ENCODE results near the gene CCDC73.
A peak's percentile ranks its signal among the peaks of the same experiment; 100 is the strongest.
"Not testable (repeated sequence)": the region's sequence is repeated elsewhere in the genome, so short reads cannot be mapped to it uniquely, and the experiment has no call there.

The CCDC73 gene

DNA sequence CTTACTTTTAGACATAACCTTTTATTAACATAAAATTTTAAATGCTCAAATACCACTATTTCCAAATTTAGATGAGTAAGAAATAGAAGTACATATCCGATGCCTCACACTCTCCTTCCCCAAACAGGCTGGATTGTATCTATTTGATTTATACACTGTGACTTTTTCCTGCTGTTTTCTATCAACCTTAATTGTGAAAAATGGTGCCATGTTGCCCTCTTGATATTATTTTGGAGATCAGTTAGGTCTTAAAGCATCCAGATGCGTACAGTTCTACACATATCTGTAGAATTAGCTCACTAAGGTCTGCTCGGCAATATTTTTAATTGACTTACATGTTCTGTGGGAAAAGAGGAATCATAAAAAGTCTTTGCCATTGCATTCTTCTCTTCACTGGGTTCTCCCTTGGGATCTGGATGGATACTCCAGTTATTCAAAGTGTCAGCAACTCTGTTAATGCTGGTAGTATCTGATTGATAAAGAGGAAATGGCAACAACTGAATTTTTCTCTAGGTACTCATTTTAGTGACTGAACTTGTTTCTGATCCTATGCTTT, 183.6 kb downstream of the CCDC73 start:
- Histone ChIP-seq H3K9me3 (ENCODE audit: insufficient read depth, low read depth, low read length) (no peaks in the 10 kb centered on the region; the same call in none of the 2 replicates), H3K36me3 (ENCODE audit: insufficient read depth, low read depth, low read length) (peaks cover 7% of the 10 kb centered on the region), H3K4me3 (ENCODE audit: low read length) (no peak overlapping the region), H3K4me1 (ENCODE audit: insufficient read depth, low read length) (peaks cover 3% of the 10 kb centered on the region; the same call in 1 of the 2 replicates), H3K9ac (ENCODE audit: low read depth, low read length) (no peak overlapping the region), H3K27me3 (ENCODE audit: insufficient read depth, low read length) (no peaks in the 10 kb centered on the region), H3K27ac (ENCODE audit: low read length) (no peak overlapping the region)

DNA sequence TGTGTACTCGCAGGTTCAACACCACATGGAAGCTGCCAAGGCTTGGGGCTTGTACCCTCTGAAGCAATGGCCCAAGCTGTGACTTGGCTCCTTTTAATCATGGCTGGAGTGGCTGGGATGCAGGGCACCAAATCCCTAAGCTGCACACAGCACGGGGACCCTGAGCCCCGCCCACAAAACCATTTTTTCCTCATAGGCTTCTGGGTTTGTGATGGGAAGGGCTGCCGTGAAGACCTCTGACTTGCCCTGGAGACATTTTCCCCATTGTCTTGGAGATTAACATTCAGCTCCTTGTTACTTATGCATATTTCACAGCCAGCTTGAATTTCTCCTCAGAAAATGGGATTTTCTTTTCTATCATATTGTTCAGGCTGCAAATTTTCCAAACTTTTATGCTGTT, 185.6 kb downstream of the CCDC73 start:
- not testable (repeated sequence) for H3K27ac ChIP-seq (ENCODE audit: low read length); H3K9me3 ChIP-seq (ENCODE audit: insufficient read depth, low read depth, low read length); H3K4me3 ChIP-seq (ENCODE audit: low read length); H3K9ac ChIP-seq (ENCODE audit: low read depth, low read length); H3K27me3 ChIP-seq (ENCODE audit: insufficient read depth, low read length); H3K4me1 ChIP-seq (ENCODE audit: insufficient read depth, low read length)
- H3K36me3 ChIP-seq (ENCODE audit: insufficient read depth, low read depth, low read length), result peaks cover 24% of the 10 kb centered on the region

DNA sequence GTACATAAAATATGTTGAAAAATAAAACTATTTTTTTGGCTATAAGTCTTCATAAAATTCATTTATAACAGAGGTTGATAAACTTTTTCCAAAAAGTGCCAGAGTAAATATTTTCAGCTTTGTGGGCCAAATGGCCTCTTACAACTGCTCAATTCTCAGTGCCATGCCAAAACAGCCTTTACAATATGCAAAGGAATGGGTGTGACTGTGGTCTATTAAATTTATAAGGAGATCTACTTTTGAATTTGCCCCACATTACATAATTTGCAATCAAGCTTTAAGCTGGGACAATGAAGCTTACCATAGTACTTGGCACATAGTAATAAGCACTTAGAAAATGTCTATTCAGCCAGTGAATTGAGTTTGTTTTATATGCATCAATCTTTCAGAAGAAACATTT, 188.2 kb downstream of the CCDC73 start:
- Histone ChIP-seq H3K4me1 (ENCODE audit: insufficient read depth, low read length) (no peaks in the 10 kb centered on the region), H3K9me3 (ENCODE audit: insufficient read depth, low read depth, low read length) (no peaks in the 10 kb centered on the region; the same call in none of the 2 replicates), H3K27ac (ENCODE audit: low read length) (no peak overlapping the region), H3K27me3 (ENCODE audit: insufficient read depth, low read length) (no peaks in the 10 kb centered on the region), H3K4me3 (ENCODE audit: low read length) (no peak overlapping the region), H3K9ac (ENCODE audit: low read depth, low read length) (no peak overlapping the region), H3K36me3 (ENCODE audit: insufficient read depth, low read depth, low read length) (peaks cover 50% of the 10 kb centered on the region)

DNA sequence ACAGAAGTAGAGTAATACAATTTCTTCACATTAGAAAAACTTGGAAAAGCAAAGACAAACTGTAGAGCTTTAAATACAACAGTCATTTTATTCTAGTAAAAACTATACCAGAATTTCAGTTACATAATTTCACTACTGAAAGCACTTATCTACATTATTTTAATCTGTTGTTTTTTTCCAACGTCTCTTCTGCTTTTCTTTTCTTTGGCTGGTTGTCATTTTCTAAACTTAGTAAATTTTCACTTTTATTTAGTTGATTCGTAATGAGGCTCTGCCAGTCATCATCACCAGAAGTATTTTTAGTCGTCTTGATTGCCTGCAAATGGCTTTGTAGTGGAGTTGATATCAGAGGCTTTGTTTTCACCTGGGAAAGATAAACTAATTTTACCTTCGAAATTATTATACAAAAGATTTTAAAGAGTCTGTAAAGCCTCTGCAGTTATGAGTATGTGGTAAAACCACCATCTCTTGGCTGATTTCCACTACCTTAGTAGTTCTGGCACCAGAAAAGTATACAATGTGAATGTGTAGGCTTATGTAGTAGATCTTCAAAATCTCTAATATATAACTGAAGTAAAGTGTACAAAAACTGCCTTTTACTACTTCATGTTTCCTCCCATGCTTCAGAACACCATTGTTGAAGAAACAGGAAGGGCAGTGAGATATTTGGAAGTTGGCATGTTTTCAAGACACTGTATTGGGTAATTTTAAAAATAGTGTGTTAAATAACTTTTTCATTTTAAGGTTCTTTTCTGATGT, 191.6 kb downstream of the CCDC73 start:
- Histone ChIP-seq H3K4me1 (ENCODE audit: insufficient read depth, low read length) (peaks cover 4% of the 10 kb centered on the region; the same call in 1 of the 2 replicates), H3K9me3 (ENCODE audit: insufficient read depth, low read depth, low read length) (no peaks in the 10 kb centered on the region; the same call in 1 of the 2 replicates), H3K27me3 (ENCODE audit: insufficient read depth, low read length) (no peaks in the 10 kb centered on the region), H3K36me3 (ENCODE audit: insufficient read depth, low read depth, low read length) (peaks cover 84% of the 10 kb centered on the region), H3K9ac (ENCODE audit: low read depth, low read length) (no peak overlapping the region), H3K27ac (ENCODE audit: low read length) (no peak overlapping the region), H3K4me3 (ENCODE audit: low read length) (no peak overlapping the region)

DNA sequence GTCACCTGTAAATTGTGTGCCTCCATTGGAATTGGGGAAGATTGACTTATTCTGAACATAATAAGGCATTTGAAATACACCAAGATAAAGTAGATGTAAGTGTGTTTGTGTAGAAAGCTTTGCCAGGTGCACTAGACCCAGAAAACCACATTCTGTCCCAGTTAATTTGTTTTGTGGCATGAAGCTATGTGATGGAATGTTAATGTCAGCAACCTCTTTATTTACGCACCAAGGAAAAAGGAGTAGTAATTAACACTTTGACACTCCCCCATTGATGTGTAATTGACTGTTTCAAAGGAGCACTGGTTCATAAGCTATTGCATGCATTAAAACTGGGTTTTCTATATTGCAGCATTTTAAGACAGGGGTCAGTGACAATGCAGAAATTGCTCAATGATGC, 196.5 kb downstream of the CCDC73 start:
- H3K27me3 ChIP-seq (ENCODE audit: insufficient read depth, low read length), result no peaks in the 10 kb centered on the region
- 0 out of 2 replicates have a peak overlapping the region, but pooled peaks have one; percentile 1 for H3K4me3 ChIP-seq (ENCODE audit: low read length)
- H3K27ac ChIP-seq (ENCODE audit: low read length), result no peak overlapping the region
- no peak overlapping the region for H3K9ac ChIP-seq (ENCODE audit: low read depth, low read length)
- peaks cover 9% of the 10 kb centered on the region; the same call in 1 of the 2 replicates for H3K4me1 ChIP-seq (ENCODE audit: insufficient read depth, low read length)
- H3K36me3 ChIP-seq (ENCODE audit: insufficient read depth, low read depth, low read length), result peaks cover 99% of the 10 kb centered on the region
- H3K9me3 ChIP-seq (ENCODE audit: insufficient read depth, low read depth, low read length), result no peaks in the 10 kb centered on the region

DNA sequence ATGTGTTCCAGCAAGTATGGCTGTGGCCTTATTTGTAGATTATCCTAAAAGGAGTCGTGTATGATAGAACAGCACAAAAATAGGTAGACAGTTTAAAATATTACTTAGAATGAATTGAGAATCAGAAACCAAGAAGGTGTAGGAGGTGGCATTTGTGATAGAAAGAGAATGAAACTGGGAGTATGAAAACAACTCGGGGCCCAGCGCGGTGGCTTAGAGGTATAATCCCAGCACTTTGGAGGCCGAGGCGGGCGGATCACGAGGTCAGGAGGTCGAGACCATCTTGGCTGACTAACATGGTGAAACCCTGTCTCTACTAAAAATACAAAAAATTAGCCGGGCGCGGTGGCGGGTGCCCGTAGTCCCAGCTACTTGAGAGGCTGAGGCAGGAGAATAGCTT, 198.3 kb downstream of the CCDC73 start:
- H3K36me3 ChIP-seq (ENCODE audit: insufficient read depth, low read depth, low read length), result peaks cover 99% of the 10 kb centered on the region
- not testable (repeated sequence) for H3K9me3 ChIP-seq (ENCODE audit: insufficient read depth, low read depth, low read length); H3K4me1 ChIP-seq (ENCODE audit: insufficient read depth, low read length); H3K27ac ChIP-seq (ENCODE audit: low read length); H3K27me3 ChIP-seq (ENCODE audit: insufficient read depth, low read length); H3K4me3 ChIP-seq (ENCODE audit: low read length); H3K9ac ChIP-seq (ENCODE audit: low read depth, low read length)

DNA sequence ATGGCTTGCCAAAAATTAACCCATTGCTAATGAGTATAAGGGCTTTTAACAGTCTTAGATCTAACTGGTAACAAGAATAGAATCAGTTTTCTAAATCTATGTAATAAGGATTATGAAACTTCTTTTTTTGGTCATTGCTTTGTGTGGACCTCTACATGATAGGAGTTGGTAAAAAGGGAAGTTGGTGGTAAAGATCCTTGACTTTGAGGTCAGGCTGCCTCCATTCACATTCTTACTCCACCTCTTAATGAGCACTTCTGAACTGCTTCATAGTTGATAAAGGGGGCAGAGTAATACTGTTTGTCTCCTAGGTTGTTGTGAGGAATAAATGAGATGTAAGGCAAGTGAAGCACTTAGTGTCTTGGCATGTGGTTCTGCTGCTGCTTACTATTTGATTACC, 200.2 kb downstream of the CCDC73 start:
- Histone ChIP-seq H3K36me3 (ENCODE audit: insufficient read depth, low read depth, low read length) (peaks cover 99% of the 10 kb centered on the region), H3K4me1 (ENCODE audit: insufficient read depth, low read length) (peaks cover 9% of the 10 kb centered on the region; the same call in 1 of the 2 replicates)

DNA sequence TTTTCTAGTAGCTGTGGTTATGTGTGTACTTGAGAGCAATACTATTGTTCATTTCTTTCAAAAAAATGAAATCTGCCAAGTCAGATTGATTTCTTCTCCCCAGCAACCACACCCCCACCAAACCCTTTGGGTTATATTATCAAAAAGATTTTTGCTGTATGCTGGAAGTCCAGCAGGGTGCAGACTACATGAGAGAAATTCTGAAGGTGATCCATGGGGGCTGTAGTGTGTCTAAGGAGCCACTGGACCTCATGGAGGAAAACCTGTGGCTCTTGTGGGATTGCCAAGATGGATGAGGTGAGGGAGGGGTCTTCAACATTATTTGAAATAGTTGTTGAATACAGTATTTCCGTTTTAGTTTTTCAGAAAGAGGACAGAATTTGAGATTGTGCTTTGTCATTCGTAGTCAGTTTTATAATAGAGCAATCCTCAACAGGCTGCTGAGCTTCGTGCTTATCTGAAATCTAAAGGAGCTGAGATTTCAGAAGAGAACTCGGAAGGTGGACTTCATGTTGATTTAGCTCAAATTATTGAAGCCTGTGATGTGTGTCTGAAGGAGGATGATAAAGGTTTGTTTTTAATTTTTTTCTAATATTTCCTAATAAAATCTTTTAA, 207.8 kb downstream of the CCDC73 start:
- H3K27me3 ChIP-seq (ENCODE audit: insufficient read depth, low read length), result no peaks in the 10 kb centered on the region
- H3K27ac ChIP-seq (ENCODE audit: low read length), result no peak overlapping the region
- H3K4me3 ChIP-seq (ENCODE audit: low read length), result peak overlapping the region; percentile 8; the same call in 1 of the 2 replicates
- H3K4me1 ChIP-seq (ENCODE audit: insufficient read depth, low read length), result peaks cover 7% of the 10 kb centered on the region; the same call in 1 of the 2 replicates
- H3K9me3 ChIP-seq (ENCODE audit: insufficient read depth, low read depth, low read length), result no peaks in the 10 kb centered on the region
- peaks cover 52% of the 10 kb centered on the region for H3K36me3 ChIP-seq (ENCODE audit: insufficient read depth, low read depth, low read length)
- H3K9ac ChIP-seq (ENCODE audit: low read depth, low read length), result no peak overlapping the region

More for the DNA sequence above, 200.2 kb downstream of the CCDC73 start:
- no peak overlapping the region for H3K27ac ChIP-seq (ENCODE audit: low read length)
- no peaks in the 10 kb centered on the region for H3K27me3 ChIP-seq (ENCODE audit: insufficient read depth, low read length)
- no peak overlapping the region for H3K4me3 ChIP-seq (ENCODE audit: low read length)
- H3K9ac ChIP-seq (ENCODE audit: low read depth, low read length), result no peak overlapping the region
- H3K9me3 ChIP-seq (ENCODE audit: insufficient read depth, low read depth, low read length), result no peaks in the 10 kb centered on the region

DNA sequence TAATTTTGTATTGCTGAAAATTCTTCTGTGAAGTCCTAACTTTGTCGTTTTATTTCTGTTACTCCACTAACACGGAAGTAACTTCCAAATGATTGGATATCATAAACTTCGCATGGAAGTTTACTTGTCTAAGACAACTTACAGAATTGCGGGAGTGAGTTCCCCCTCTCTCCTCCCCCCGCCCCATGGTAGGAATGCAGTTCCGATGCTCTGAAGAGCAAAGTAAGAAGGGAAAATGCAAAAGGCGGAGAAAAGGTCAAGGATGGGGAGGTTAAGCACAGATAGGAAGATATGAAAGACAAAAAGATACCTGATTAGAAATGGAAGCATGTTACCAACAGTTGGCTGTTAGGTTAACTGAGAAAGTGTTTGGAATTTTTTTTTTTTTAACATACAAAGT, 209.5 kb downstream of the CCDC73 start:
- no peak overlapping the region for H3K27ac ChIP-seq (ENCODE audit: low read length)
- no peaks in the 10 kb centered on the region for H3K9me3 ChIP-seq (ENCODE audit: insufficient read depth, low read depth, low read length)
- H3K9ac ChIP-seq (ENCODE audit: low read depth, low read length), result peak overlapping the region; percentile 92; the same call in 1 of the 2 replicates
- H3K4me3 ChIP-seq (ENCODE audit: low read length), result peak overlapping the region; percentile 79
- H3K36me3 ChIP-seq (ENCODE audit: insufficient read depth, low read depth, low read length), result peaks cover 34% of the 10 kb centered on the region
- no peaks in the 10 kb centered on the region for H3K27me3 ChIP-seq (ENCODE audit: insufficient read depth, low read length)
- peaks cover 7% of the 10 kb centered on the region; the same call in 1 of the 2 replicates for H3K4me1 ChIP-seq (ENCODE audit: insufficient read depth, low read length)

DNA sequence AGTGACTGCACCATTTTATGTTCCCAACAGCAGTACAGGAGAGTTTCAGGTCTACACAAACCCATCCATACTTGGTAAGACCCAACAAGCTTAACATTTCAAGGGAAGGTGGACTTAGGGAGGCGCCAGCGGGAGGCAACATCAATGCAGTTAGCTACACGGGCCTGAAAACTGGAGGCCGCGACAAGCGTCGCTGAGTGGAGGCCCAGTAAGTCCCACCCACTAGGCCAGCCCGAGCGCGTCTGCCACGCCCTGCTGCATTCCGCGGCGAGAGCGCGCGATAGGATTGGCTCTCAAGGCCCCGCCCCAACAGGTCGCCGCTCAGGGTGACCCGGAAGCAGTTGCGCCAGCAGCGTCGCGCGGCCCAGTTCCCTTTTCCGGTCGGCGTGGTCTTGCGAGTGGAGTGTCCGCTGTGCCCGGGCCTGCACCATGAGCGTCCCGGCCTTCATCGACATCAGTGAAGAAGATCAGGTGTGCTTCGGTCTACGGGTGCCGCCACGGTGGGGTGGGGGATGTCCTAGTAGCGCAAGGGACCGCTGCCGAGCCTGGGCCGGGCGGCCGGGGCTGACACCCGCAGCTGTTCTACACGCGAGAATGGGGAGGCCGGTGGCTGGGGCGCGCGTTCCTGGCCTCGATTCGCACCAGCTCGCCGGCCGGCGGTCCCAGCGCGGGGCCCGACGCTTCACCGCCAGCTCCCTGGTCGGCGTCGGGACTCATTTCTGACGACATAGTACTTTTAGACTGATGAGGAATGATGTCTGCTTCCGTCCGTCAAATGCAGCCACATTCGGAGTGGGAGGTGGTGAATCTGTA, 210.8 kb downstream of the CCDC73 start, which contains the start of gene EIF3M:
EIF3M (plus strand) TSS at position 373 of the 813 bp plus-strand sequence; CDS start at position 430, 57 bp downstream.
- Histone ChIP-seq H3K4me1 (ENCODE audit: insufficient read depth, low read length) (peaks cover 7% of the 10 kb centered on the region; the same call in 1 of the 2 replicates), H3K27ac (ENCODE audit: low read length) (no peak within 1 kb of the TSS), H3K27me3 (ENCODE audit: insufficient read depth, low read length) (no peaks in the 10 kb centered on the region), H3K4me3 (ENCODE audit: low read length) (peak within 1 kb of the TSS; percentile 79), H3K36me3 (ENCODE audit: insufficient read depth, low read depth, low read length) (peaks cover 22% of the 10 kb centered on the region), H3K9ac (ENCODE audit: low read depth, low read length) (peak within 1 kb of the TSS; percentile 92), H3K9me3 (ENCODE audit: insufficient read depth, low read depth, low read length) (no peaks in the 10 kb centered on the region)

DNA sequence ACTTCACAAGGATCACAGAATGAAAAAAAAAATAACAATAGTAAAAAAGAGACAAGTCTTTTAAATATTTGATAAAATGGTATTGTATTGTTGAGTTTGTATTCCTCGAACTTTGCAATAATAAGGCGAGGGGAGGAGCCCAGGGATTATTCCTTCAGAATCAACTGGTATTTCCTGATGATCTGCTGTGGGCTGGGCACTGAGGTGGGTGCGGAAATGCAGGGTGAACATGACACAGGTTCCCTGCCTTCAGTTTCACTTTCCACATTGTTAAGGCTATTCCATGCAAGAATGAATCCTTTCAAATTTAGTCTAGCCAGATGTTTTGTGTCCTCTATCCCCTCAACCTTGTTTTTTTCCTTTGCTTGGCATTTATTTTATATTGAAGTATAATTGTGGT, 212.9 kb downstream of the CCDC73 start:
- H3K36me3 ChIP-seq (ENCODE audit: insufficient read depth, low read depth, low read length), result peaks cover 3% of the 10 kb centered on the region
- no peak overlapping the region for H3K9ac ChIP-seq (ENCODE audit: low read depth, low read length)
- peaks cover 6% of the 10 kb centered on the region; the same call in 1 of the 2 replicates for H3K4me1 ChIP-seq (ENCODE audit: insufficient read depth, low read length)
- no peak overlapping the region for H3K4me3 ChIP-seq (ENCODE audit: low read length)
- no peaks in the 10 kb centered on the region for H3K9me3 ChIP-seq (ENCODE audit: insufficient read depth, low read depth, low read length)
- no peak overlapping the region for H3K27ac ChIP-seq (ENCODE audit: low read length)
- H3K27me3 ChIP-seq (ENCODE audit: insufficient read depth, low read length), result no peaks in the 10 kb centered on the region

Measured in iPS-20b (cell line).